Measurements from ENCODE around the gene ALPL. TPM values are rescaled to one million over a fixed set of nuclear protein-coding genes. Genes with fewer than 3 reads are reported as not detected.

Gene ALPL
- total RNA-seq, 1 donor from 2014 or later = 11.7 TPM

DNA sequence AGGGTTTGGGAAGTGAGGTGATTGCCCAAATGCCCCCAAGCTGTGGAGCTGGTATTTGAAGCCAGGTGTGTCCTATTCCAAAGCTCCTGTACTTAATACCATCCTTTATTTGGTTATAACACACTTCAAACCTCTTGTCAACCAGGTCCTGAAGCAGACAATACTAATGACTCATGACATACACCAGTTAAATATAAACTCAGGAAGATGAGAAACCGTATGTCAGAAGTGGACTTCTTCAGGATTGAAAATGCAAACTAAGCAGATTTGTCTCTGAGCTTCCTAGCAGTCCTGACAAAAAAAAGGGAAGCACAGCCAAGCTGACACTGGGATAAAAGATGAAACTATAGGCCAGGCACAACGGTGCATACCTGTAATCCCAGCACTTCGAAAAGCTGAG lies 70.6 kb downstream of the ALPL start:
- Mint-ChIP-seq H3K27me3 (ENCODE audit: unreplicated experiment) (peaks cover 4% of the 10 kb centered on the region), H3K9me3 (ENCODE audit: unreplicated experiment) (no peaks in the 10 kb centered on the region)

DNA sequence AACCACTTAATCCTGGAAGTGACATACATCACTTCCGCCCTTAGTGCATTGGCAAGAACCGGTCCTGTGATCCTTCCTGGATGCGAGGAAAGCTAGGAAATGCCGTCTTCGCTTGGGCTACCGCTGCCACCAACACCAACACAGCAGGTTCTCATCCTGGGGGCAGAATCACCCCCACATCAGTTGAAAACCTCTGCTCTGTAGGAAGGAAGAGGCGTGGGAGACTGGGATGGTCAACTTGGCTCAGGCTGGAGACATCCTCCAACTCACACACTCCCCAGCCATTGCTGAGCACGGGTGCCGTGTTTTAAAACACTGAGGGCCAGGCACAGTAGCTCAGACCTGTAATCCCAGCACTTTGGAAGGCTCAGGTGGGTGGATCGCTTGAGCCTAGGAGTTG lies 74.9 kb downstream of the ALPL start:
- Mint-ChIP-seq H3K36me3 (ENCODE audit: low read depth, unreplicated experiment) (no peaks in the 10 kb centered on the region), H3K27me3 (ENCODE audit: unreplicated experiment) (peaks cover 6% of the 10 kb centered on the region), H3K4me3 (ENCODE audit: unreplicated experiment) (no peak overlapping the region), H3K9me3 (ENCODE audit: unreplicated experiment) (no peaks in the 10 kb centered on the region), H3K27ac (ENCODE audit: unreplicated experiment) (no peak overlapping the region), H3K4me1 (ENCODE audit: unreplicated experiment) (peaks cover 7% of the 10 kb centered on the region)
- DNase-seq (ENCODE audit: low spot score) = no peak
- TF ChIP-seq, protein P1, sequence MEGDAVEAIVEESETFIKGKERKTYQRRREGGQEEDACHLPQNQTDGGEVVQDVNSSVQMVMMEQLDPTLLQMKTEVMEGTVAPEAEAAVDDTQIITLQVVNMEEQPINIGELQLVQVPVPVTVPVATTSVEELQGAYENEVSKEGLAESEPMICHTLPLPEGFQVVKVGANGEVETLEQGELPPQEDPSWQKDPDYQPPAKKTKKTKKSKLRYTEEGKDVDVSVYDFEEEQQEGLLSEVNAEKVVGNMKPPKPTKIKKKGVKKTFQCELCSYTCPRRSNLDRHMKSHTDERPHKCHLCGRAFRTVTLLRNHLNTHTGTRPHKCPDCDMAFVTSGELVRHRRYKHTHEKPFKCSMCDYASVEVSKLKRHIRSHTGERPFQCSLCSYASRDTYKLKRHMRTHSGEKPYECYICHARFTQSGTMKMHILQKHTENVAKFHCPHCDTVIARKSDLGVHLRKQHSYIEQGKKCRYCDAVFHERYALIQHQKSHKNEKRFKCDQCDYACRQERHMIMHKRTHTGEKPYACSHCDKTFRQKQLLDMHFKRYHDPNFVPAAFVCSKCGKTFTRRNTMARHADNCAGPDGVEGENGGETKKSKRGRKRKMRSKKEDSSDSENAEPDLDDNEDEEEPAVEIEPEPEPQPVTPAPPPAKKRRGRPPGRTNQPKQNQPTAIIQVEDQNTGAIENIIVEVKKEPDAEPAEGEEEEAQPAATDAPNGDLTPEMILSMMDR (IDR thresholded peaks at IDR 0.05; ENCODE audit: unreplicated experiment) = no peak

More for the DNA sequence above, 70.6 kb downstream of the ALPL start:
- Mint-ChIP-seq H3K36me3 (ENCODE audit: low read depth, unreplicated experiment) (no peaks in the 10 kb centered on the region), H3K4me3 (ENCODE audit: unreplicated experiment) (no peak overlapping the region), H3K4me1 (ENCODE audit: unreplicated experiment) (peaks cover 4% of the 10 kb centered on the region), H3K27ac (ENCODE audit: unreplicated experiment) (no peak overlapping the region)
- no peak for DNase-seq (ENCODE audit: low spot score)
- TF ChIP-seq, protein P1 (IDR thresholded peaks at IDR 0.05; ENCODE audit: unreplicated experiment) = no peak

DNA sequence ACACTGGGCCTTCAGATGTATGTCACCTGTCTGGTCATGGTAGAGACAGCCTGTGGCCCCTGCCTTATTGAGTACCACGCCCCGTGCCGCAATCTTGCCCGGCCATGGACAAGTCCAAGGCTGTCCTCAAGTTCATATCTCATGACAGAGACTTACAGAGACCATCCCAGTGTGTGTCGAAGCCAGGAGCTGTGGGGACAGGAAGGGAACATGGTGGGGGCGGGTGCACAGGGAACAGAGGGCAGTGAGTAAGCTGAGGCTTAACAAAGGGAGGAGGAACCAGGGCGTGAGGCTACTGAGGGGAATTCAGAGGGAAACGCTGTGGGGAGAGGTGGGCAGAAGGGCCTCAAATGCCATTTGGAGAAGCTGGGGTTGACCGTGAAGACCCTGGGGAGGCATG lies 75.8 kb downstream of the ALPL start:
- Mint-ChIP-seq H3K27ac (ENCODE audit: unreplicated experiment) (no peak overlapping the region), H3K27me3 (ENCODE audit: unreplicated experiment) (peaks cover 6% of the 10 kb centered on the region), H3K4me1 (ENCODE audit: unreplicated experiment) (peaks cover 7% of the 10 kb centered on the region), H3K36me3 (ENCODE audit: low read depth, unreplicated experiment) (no peaks in the 10 kb centered on the region), H3K9me3 (ENCODE audit: unreplicated experiment) (no peaks in the 10 kb centered on the region), H3K4me3 (ENCODE audit: unreplicated experiment) (no peak overlapping the region)
- DNase-seq (ENCODE audit: low spot score) = no peak
- TF ChIP-seq, protein P1 (IDR thresholded peaks at IDR 0.05; ENCODE audit: unreplicated experiment) = no peak

DNA sequence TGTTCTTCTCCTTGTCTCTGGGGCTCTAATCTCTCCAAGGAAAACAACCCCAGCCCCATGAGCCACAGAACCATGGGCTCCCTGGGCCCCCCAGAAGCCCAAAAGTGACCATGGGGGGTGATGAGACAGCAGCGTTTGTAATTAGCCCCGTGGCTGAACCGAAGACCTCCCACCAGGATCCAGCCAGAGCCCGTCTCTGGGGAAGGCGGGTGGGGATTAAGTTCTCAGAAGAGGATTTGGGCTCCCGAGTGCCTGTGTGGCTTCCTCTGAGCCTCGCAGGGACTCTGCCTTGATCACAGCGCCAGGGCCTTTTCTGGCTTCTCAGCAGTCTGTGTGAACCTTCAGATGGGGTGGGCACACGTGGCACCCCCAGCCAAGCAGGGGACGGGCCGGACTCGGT lies 77.0 kb downstream of the ALPL start:
- Mint-ChIP-seq H3K4me3 (ENCODE audit: unreplicated experiment) (no peak overlapping the region), H3K9me3 (ENCODE audit: unreplicated experiment) (no peaks in the 10 kb centered on the region), H3K27ac (ENCODE audit: unreplicated experiment) (no peak overlapping the region), H3K36me3 (ENCODE audit: low read depth, unreplicated experiment) (no peaks in the 10 kb centered on the region), H3K4me1 (ENCODE audit: unreplicated experiment) (peaks cover 7% of the 10 kb centered on the region), H3K27me3 (ENCODE audit: unreplicated experiment) (peaks cover 6% of the 10 kb centered on the region)
- DNase-seq (ENCODE audit: low spot score) = no peak
- TF ChIP-seq, protein P1 (IDR thresholded peaks at IDR 0.05; ENCODE audit: unreplicated experiment) = no peak

DNA sequence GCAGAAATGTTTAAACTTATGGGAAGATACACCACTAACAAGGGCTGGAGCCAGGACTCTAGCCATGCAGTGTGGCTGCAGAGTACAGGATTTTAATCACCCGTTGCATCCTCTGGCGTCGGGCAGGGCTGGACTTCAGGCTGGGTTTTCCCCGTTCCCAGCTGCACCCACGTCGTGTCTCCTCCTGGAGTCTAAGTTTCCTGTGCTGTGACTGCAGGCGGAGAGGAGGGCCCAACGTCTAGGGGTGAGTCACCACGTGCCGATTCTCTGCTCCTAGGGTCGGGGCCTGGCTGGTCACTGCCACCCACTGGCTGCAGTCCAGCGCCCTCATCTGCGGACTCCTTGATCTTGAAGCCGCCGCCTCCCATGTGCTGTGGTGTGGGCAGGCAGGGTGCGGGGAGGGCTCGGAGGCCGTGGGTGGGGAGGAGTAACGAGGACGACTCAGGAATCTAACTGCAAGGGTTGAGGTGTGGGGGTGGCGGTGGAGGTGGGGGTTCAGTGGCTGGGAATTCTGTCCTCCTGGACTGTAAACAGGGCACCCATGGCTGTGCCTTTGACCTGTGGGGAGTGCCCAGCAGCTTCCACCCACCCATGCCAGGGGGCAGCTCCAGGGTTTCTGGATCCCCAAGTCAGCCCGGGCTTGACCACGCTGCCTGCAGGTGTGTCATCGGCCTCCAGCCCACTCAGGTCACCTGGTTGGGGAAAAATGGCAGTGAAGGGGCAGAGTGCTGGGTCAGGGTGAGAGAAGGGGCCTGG lies 77.8 kb downstream of the ALPL start:
- H3K27ac Mint-ChIP-seq (ENCODE audit: unreplicated experiment) = no peak overlapping the region

More for the DNA sequence above, 77.8 kb downstream of the ALPL start:
- Mint-ChIP-seq H3K27me3 (ENCODE audit: unreplicated experiment) (peaks cover 6% of the 10 kb centered on the region), H3K36me3 (ENCODE audit: low read depth, unreplicated experiment) (no peaks in the 10 kb centered on the region), H3K9me3 (ENCODE audit: unreplicated experiment) (no peaks in the 10 kb centered on the region), H3K4me1 (ENCODE audit: unreplicated experiment) (peaks cover 7% of the 10 kb centered on the region), H3K4me3 (ENCODE audit: unreplicated experiment) (no peak overlapping the region)
- no peak for DNase-seq (ENCODE audit: low spot score)
- TF ChIP-seq, protein P1 (IDR thresholded peaks at IDR 0.05; ENCODE audit: unreplicated experiment) = no peak
